Superior temporal gyrus (tissue), 1 donor: ENCODE data around the gene BCKDHA.
"Not testable (repeated sequence)": the region's sequence is repeated elsewhere in the genome, so short reads cannot be mapped to it uniquely, and the experiment has no call there.

Experiments
- DNase-seq: peaks from one replicate; pipeline ENCODE4 v3.0.0-alpha.2; 2016; ENCODE audit errors: extremely low spot score

The BCKDHA gene

GRCh38 chr19:41443813-41444455 is 46.3 kb downstream of the BCKDHA start:
- DNase-seq, result no peak

- DNase-seq, result no peak
These were observed 48.0 kb downstream of the BCKDHA start for GRCh38 chr19:41445575-41445974.

GRCh38 chr19:41447732-41448332 is 50.2 kb downstream of the BCKDHA start:
- no peak for DNase-seq

GRCh38 chr19:41449079-41449864 is 51.7 kb downstream of the BCKDHA start:
- DNase-seq, result peak; percentile 68

DNA sequence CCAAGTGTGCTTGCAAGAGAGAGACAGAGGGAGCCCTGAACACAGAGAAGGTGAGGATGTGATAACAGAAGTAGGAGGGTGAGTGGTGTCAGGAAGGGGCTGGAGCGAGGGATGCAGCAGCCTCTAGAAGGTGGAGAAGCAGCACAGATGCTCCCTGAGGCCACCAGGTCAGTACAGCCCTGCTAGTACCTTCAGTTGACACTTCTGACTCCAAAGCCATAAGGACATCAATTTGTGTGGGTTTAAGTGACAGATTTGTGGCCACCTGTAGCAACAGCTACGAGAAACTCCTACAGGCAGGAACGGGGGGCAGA is 52.2 kb downstream of the BCKDHA start:
- no peak for DNase-seq

DNA sequence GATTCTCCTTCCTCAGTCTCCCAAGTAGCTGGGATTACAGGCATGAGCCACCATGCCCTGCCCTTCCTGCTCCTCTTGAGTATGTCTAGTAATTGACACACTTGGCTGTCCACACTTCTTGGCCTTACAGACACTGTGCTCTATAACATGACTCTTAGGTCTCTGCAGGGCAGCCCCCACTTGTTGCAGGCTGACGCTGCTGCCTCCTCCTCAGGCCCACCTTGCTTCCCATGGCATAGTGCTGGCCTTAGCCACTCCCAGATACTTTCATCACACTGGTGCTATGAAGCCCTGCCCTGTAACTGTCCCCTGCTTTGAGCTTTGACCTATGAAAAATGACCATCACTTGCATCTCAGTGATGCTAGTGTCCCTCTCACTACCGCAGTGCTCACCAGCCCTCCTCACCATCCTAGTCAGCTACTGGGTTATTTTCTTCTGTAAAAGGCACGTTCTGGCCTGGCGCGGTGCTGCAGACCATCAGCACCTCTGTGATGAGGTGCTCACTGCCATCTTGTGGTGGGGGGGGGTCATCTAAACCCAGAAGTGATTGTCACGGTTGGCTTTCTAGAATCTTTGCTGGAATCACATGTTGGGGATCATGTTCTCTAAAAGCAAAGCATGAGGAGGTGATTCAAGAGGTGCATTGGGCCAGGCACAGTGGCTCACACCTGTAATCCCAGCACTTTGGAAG is 55.1 kb downstream of the BCKDHA start:
- no peak for DNase-seq

- DNase-seq, result no peak
These were observed 58.3 kb downstream of the BCKDHA start for GRCh38 chr19:41455936-41456335.

DNA sequence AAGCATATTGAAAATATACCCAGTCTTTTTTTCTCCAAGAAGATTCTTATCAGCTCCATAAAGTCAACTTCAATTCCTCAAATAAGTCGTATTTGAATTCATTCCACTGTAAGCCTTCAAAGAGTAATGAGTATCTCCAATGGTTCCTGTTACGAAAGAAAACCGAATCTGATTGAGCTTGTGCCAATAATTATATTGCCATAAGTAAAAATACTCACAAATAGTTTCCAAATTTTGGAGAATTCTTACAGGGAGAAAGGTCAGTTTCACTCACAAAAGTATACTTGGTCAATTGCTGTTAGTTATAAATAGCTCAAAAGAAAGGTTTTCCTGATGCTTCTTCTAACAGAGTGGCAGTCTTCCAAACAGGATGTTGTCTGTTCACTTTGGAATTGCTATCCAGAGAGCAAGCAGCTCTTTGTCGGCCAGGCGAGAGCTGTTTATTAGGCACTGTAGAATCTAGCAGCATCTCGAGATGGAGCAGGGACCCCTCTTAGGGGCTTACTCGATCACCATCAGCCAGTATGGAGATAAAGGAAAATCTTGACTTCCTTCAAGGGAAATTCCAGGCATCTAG is 58.8 kb downstream of the BCKDHA start:
- no peak for DNase-seq

DNA sequence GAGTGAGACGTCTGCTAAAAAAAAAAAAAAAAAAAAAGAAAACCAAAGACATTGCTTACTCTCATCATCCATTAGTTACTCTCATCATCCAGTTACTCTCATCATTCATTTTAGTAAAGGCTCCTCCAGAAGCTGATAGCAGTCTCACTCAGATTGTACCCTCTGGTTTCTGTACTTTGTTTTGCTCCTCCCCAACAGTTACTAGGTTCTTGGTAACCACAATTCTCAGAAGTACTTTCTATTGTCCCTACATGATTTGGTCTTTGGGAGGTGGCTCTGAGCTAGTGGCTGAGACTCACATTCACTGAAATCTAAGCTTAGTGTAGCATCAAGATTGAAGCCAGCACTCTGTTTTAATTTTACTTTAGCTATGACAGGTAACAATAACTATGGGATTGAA is 59.6 kb downstream of the BCKDHA start:
- no peak for DNase-seq

GRCh38 chr19:41462497-41462896 is 64.9 kb downstream of the BCKDHA start:
- no peak for DNase-seq

- DNase-seq, result not testable (repeated sequence)
These were observed 65.9 kb downstream of the BCKDHA start for GRCh38 chr19:41463257-41464256.
